Osteoblast (primary cell): Measurements from ENCODE around the gene CCNG2. TPM values are rescaled to one million over a fixed set of nuclear protein-coding genes. Genes with fewer than 3 reads are reported as not detected.

Source experiments
- DNase-seq: peaks from one replicate; pipeline ENCODE4 v3.0.0; 2011; ENCODE audit warnings: low spot score, mixed read lengths; ENCODE audit not compliant: insufficient read length; ENCODE audit errors: missing footprints
- H2AFZ ChIP-seq: 2 replicates; pipeline ENCODE4 v1.6.0; 2011; ENCODE audit warnings: mild to moderate bottlenecking, low read length
- H3K27ac ChIP-seq: 2 replicates; pipeline ENCODE4 v1.5.1; 2011; ENCODE audit warnings: mild to moderate bottlenecking, low read depth, low read length, moderate library complexity
- H3K27me3 ChIP-seq: 2 replicates; pipeline ENCODE4 v1.6.0; 2012; ENCODE audit warnings: mild to moderate bottlenecking, control low read depth, inconsistent platforms, low read length, moderate library complexity; ENCODE audit not compliant: insufficient read depth
- H3K36me3 ChIP-seq: 2 replicates; pipeline ENCODE4 v1.5.1; 2011; ENCODE audit warnings: mild to moderate bottlenecking, low read length, control low read depth, moderate library complexity; ENCODE audit not compliant: insufficient read depth
- H3K4me1 ChIP-seq: 2 replicates; pipeline ENCODE4 v1.5.1; 2011; ENCODE audit warnings: mild to moderate bottlenecking, low read length, control low read depth, moderate library complexity; ENCODE audit not compliant: insufficient read depth
- H3K4me2 ChIP-seq: 2 replicates; pipeline ENCODE4 v1.6.0; 2011; ENCODE audit warnings: mild to moderate bottlenecking, low read length; ENCODE audit not compliant: insufficient read depth
- H3K4me3 ChIP-seq: fragments of 200-600 bp; sonication (generic); 3 replicates; pipeline ENCODE4 v1.5.1; 2012; ENCODE audit warnings: mild to moderate bottlenecking, low read length, inconsistent platforms; ENCODE audit not compliant: insufficient read depth
- H3K79me2 ChIP-seq: 2 replicates; pipeline ENCODE4 v1.6.0; 2012; ENCODE audit warnings: mild to moderate bottlenecking, low read length, control low read depth, inconsistent platforms; ENCODE audit not compliant: insufficient read depth
- H3K9me3 ChIP-seq: 2 replicates; pipeline ENCODE4 v1.5.1; 2011; ENCODE audit warnings: low read depth, low read length, control low read depth
- H4K20me1 ChIP-seq: 2 replicates; pipeline ENCODE4 v1.6.0; 2012; ENCODE audit warnings: mild to moderate bottlenecking, low read length, control low read depth; ENCODE audit not compliant: insufficient read depth
- small RNA-seq: library from RNA; depleted of rRNA; stranded (forward); fragments of <200 nt; gene quantifications from one replicate; pipeline ENCODE3, GENCODE V24; 2012
- total RNA-seq: library from RNA; depleted of rRNA; stranded (reverse); fragments of >200 nt; gene quantifications from 2 replicates; pipeline ENCODE4 v1.2.3, GENCODE V29; 2012
- TF ChIP-seq, protein P1 (sequence below): IDR thresholded peaks from 2 replicates; pipeline ENCODE4 v1.5.1; 2011; ENCODE audit warnings: mild to moderate bottlenecking, low read depth, low read length, moderate library complexity; ENCODE audit errors: extremely low read depth

CCNG2 gene
- total RNA-seq, 1 donor, result 49.2 TPM

DNA sequence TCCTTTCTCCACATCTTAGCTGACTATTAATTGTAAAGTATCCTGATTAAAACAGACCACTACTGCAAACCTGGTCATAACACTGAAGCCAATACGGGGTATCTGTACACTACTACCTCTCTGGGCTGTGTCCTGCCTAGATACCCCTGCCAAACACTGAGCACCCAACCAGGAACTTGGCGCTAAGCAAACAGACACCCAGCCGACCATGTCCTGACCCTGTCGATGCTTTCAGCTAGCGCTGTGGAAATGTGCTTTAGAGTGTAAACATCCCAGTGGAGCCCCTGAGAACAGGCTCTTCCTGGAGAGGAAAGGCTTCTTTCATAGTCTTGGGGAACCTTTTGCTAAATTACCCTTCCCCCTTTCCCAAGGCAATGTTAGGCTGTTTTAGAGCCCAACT is 52.9 kb downstream of the CCNG2 start:
- TF ChIP-seq, protein P1, sequence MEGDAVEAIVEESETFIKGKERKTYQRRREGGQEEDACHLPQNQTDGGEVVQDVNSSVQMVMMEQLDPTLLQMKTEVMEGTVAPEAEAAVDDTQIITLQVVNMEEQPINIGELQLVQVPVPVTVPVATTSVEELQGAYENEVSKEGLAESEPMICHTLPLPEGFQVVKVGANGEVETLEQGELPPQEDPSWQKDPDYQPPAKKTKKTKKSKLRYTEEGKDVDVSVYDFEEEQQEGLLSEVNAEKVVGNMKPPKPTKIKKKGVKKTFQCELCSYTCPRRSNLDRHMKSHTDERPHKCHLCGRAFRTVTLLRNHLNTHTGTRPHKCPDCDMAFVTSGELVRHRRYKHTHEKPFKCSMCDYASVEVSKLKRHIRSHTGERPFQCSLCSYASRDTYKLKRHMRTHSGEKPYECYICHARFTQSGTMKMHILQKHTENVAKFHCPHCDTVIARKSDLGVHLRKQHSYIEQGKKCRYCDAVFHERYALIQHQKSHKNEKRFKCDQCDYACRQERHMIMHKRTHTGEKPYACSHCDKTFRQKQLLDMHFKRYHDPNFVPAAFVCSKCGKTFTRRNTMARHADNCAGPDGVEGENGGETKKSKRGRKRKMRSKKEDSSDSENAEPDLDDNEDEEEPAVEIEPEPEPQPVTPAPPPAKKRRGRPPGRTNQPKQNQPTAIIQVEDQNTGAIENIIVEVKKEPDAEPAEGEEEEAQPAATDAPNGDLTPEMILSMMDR, result no peak
- no peaks in the 10 kb centered on the region for H3K9me3 ChIP-seq

DNA sequence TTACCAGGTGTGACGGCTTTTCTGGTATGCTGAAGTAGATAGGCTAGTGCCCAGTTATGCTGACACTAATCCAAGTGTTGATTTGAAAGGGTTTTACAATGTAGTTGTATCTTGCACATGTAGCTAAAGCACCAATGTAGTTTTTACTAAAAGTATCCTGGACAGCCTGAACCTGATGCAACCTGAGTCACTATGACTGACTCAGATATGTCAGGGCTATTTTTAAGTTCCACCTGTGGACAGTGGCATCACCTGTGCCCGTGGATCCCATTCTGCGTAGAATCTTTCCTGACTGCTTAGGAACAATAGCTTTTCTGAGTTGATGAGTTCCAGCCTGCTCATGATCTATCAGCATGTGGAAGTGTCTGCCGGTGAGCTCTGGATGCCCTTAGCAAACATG is 58.1 kb downstream of the CCNG2 start:
- Histone ChIP-seq H3K27me3 (peaks cover 40% of the 10 kb centered on the region), H3K27ac (no peak overlapping the region), H3K4me1 (no peaks in the 10 kb centered on the region), H4K20me1 (no peaks in the 10 kb centered on the region), H3K79me2 (no peaks in the 10 kb centered on the region), H3K36me3 (no peaks in the 10 kb centered on the region), H3K4me2 (no peak overlapping the region), H2AFZ (no peak overlapping the region), H3K9me3 (no peaks in the 10 kb centered on the region), H3K4me3 (no peak overlapping the region)
- TF ChIP-seq, protein P1, result no peak
- DNase-seq, result no peak

More for the DNA sequence above, 52.9 kb downstream of the CCNG2 start:
- H3K4me1 ChIP-seq, result no peaks in the 10 kb centered on the region
- H4K20me1 ChIP-seq, result no peaks in the 10 kb centered on the region
- H3K79me2 ChIP-seq, result no peaks in the 10 kb centered on the region
- no peaks in the 10 kb centered on the region for H3K36me3 ChIP-seq
- H3K4me2 ChIP-seq, result no peak overlapping the region
- peaks cover 50% of the 10 kb centered on the region for H3K27me3 ChIP-seq
- no peak overlapping the region for H2AFZ ChIP-seq
- H3K27ac ChIP-seq, result no peak overlapping the region
- no peak overlapping the region for H3K4me3 ChIP-seq
- no peak for DNase-seq

DNA sequence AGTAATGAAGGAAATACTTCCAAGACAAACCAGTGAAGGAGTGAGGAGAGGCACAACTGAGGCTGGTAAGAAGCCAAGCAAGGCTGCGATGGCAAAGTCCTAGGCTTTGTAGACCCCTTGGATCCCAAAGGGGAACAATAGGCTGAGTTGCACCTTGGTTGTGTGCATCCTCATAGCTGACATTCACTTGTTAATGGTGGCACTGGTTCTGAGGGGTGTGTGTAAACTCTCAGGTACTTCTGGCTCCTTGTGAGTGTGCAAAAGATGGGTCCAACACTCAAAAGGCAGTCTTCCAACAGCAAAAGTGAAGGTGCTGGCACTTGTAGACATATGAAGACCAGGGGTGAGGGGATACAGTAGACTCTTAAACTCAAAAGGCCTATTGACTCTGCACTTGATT is 60.5 kb downstream of the CCNG2 start:
- Histone ChIP-seq H4K20me1 (no peaks in the 10 kb centered on the region), H3K4me2 (no peak overlapping the region), H3K27ac (no peak overlapping the region), H2AFZ (no peak overlapping the region), H3K27me3 (peaks cover 42% of the 10 kb centered on the region), H3K4me3 (no peak overlapping the region), H3K36me3 (no peaks in the 10 kb centered on the region), H3K4me1 (peaks cover 10% of the 10 kb centered on the region), H3K79me2 (no peaks in the 10 kb centered on the region), H3K9me3 (no peaks in the 10 kb centered on the region)
- TF ChIP-seq, protein P1, result no peak
- DNase-seq, result no peak

DNA sequence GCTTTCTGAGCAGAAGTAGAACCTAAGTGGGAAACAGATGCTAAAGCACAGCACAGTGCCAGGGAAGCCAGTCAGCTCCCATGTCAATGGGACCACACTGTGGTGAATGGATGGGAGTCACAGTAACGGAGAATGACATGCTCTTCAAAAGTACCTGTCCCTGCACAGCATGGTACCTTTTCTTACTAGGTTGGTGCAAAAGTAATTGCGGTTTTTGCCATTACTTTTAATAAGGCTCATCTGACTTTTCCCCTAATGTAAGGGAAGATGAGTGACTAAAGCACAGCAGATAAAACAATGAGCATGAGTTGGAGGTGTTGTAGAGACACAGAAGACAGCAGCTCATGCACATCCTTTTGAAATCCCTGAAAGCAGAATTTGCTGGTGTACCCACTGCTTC is 62.3 kb downstream of the CCNG2 start:
- no peak for DNase-seq
- H3K9me3 ChIP-seq, result no peaks in the 10 kb centered on the region
- no peak overlapping the region for H3K27ac ChIP-seq
- H3K4me2 ChIP-seq, result no peak overlapping the region
- TF ChIP-seq, protein P1, result no peak
- H4K20me1 ChIP-seq, result no peaks in the 10 kb centered on the region
- no peaks in the 10 kb centered on the region for H3K79me2 ChIP-seq
- peaks cover 10% of the 10 kb centered on the region for H3K4me1 ChIP-seq
- H2AFZ ChIP-seq, result no peak overlapping the region
- H3K4me3 ChIP-seq, result no peak overlapping the region
- no peaks in the 10 kb centered on the region for H3K36me3 ChIP-seq
- peaks cover 50% of the 10 kb centered on the region for H3K27me3 ChIP-seq

Small RNA genes lying within 50 kb of the gene (small RNA-seq; reads per million reads assigned to genes)
- not detected for gene RNU6-1187P

Other genes starting within 250 kb of the CCNG2 start
- 456 and 473 TPM in 2 replicates for gene SEPTIN11, start 207.5 kb upstream of the CCNG2 start, total RNA-seq
- gene CCNI, start 81.2 kb upstream of the CCNG2 start, total RNA-seq, result 229 and 243 TPM in 2 replicates